Right cardiac atrium (tissue), 5 donors: ENCODE data around the gene NAT16. TPM values are rescaled to one million over a fixed set of nuclear protein-coding genes. Genes with fewer than 3 reads are reported as not detected.
"Not testable (repeated sequence)": the region's sequence is repeated elsewhere in the genome, so short reads cannot be mapped to it uniquely, and the experiment has no call there.

ENCODE experiments used
- ATAC-seq, 2 donors: fragments of 200-7000 bp; cut with Tn5 transposase; one replicate each; pipeline versions ENCODE4 v1.8.0 to v1.9.1; 2020; ENCODE audit warnings: moderate library complexity in 2 of 2, mild to moderate bottlenecking in 1 of 2
- DNase-seq, 3 donors: peaks; one replicate each; pipeline ENCODE4 v3.0.0-alpha.2; 2020
- H3K27ac ChIP-seq: one replicate; pipeline ENCODE4 v1.5.1; 2013; ENCODE audit warnings: mild to moderate bottlenecking, low read length, control low read depth, moderate library complexity
- H3K27me3 ChIP-seq: one replicate; pipeline ENCODE4 v1.6.1; 2013; ENCODE audit not compliant: control insufficient read depth, insufficient read depth
- H3K4me1 ChIP-seq: one replicate; pipeline ENCODE4 v1.6.1; 2013; ENCODE audit warnings: low read length; ENCODE audit not compliant: control insufficient read depth, insufficient read depth
- H3K4me3 ChIP-seq: one replicate; pipeline ENCODE4 v1.5.1; 2013; ENCODE audit warnings: low read length, control low read depth
- H3K9me3 ChIP-seq: one replicate; pipeline ENCODE4 v1.6.1; 2013; ENCODE audit warnings: low read length; ENCODE audit not compliant: control insufficient read depth
- WGBS: extraction: QIAGEN DNeasy Blood & Tissue Kit; methylation state at CpG from one replicate; pipeline ENCODE4 v1.1.7; 2013; 5-methylcytosine and 5-hydroxymethylcytosine counted together
- intact Hi-C, 4 donors: fragments of 100-400 bp; cut with DNase I; formaldehyde crosslinking; loops; one replicate each; pipeline versions ENCODE4 v1.11.0 to v1.14.0; 2022 to 2023
- microRNA-seq, 2 donors: library from miRNA; unstranded; fragments of <30 nt; microRNA quantifications; one replicate each; pipeline ENCODE4 v1.2.0, GENCODE V29; 2020 to 2021
- polyA plus RNA-seq: library from polyadenylated mRNA; stranded (reverse); fragments of 200-250 nt; gene quantifications from one replicate; pipeline ENCODE4 v1.2.3, GENCODE V29; 2013
- total RNA-seq, 4 donors: library from RNA; stranded (reverse); fragmentation: NEBNext Ultra II Directional; extraction: Animal tissue kit (Norgen Biotek cat#: 25700); gene quantifications; one replicate each; pipeline ENCODE4 v1.2.1, GENCODE V29; 2021
- donor health status: healthy with polysubstance abuse.
- donor health status: DM: no; HTN: yes; CAD: no.
- donor health status: DM: no; HTN: no; CAD: no.
- donor health status: DM: no; HTN: yes; CAD: no; lungs with severe emphysema.
- donor health status: DM: yes; HTN: yes; CAD: no.

Gene NAT16
- total and polyA plus RNA-seq, 5 donors = not detected

DNA sequence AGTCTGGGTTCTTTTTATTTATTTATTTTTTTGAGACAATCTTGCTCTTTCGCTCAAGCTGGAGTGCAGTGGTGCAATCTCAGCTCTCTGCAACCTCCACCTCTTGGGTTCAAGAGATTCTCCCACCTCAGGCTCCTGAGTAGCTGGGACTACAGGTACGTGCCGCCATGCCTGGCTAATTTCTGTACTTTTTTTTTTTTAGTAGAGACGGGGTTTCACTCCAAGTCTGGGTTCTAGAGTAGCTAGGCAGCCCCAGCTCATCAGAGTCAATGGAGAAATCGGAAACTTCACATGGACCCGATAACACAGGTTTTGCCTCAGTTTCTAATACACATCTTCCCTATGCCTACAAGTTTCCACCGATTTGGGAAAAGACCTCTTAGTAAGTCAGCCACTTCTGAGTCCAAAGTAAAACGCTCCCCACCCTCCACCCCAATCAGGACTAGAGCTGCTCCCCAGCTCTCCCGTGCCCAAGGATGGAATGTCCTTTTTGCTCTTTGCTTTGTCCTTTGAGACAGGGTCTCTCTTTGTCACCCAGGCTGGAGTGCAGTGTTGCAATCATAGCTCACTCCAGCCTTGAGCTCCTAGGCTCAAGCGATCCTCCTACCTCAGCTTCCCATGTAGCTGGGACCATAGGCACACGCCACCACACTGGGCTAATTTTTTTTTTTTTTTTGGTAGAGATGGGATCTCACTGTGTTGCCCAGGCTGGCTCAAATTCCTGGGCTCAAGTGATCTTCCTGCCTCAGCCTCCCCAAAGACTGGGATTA lies 57.0 kb downstream of the NAT16 start:
- Histone ChIP-seq H3K4me3 (no peak overlapping the region), H3K9me3 (no peaks in the 10 kb centered on the region), H3K4me1 (peaks cover 6% of the 10 kb centered on the region), H3K27ac (peak overlapping the region; percentile 92), H3K27me3 (no peaks in the 10 kb centered on the region)
- no peak for ATAC-seq
- WGBS = 89% methylated on average over 11 of the region's 11 CpGs
- DNase-seq = no peak
- intact Hi-C loops = no loop called here

DNA sequence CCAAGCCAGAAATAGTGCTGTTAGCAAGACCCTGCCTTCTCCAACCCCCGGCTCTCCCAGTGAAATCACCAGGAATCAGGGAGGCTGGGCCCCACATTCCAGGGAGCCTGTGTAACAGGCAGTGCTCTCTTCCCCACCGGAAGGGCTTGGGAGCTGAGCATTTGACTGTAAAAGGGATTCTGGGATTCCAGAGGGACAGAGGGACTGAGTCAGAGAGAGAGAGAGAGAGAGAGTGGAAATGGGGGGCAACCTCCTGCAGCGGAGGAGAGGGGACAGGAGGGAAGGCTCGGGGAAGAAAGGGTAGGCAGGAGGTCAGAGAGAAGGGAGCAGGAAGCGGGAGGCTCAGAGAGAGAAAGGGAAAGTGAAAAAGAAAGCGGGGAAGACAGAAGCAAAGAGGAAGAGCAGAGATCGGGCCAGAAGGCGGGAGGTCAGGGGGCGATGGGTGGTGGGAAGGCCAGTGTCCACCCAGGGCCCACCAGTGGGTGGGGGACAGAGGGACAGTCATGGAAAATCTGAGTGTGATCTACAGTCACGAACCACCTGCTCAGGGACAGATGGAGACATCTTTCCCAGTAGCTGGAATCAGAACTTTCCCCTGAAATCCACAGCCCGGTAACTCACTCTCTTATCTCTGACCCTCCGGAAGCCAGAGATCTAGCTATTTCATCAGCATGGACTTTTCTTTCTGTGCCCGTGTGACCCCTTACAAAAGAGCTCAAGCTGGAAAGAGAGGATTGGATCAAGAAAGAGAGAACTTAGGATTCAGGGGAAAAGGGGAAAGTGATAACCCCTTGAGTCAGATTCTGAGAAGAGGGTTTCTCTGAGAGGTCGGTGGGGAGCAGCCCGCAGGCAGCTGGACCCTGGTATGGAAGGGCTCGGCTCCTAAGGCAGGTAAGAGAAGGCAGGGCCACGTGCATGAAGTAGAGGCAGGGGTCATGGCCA lies 57.8 kb downstream of the NAT16 start:
- Histone ChIP-seq H3K4me1 (peaks cover 6% of the 10 kb centered on the region), H3K27me3 (no peaks in the 10 kb centered on the region), H3K27ac (peak overlapping the region; percentile 92), H3K4me3 (peak overlapping the region; percentile 39), H3K9me3 (no peaks in the 10 kb centered on the region)
- ATAC-seq (peak; percentile 81 to 85), DNase-seq (peak; percentile 85 to 88 (median 87))
- intact Hi-C loops = no loop called here
- WGBS = 19% methylated on average over 17 of the region's 17 CpGs

DNA sequence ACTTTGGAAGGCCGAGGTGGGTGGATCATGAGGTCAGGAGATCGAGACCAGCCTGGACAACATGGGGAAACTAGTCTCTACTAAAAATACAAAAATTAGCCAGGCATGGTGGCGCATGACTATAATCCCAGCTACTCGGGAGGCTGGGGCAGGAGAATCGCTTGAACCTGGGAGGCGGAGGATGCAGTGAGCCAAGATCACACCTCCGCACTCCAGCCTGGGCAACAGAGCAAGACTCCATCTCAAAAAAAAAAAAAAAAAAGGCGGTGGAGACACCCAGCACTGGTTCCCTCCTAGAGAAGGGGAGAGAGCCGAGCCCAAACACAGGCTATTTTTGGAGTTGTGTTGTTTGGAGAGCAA lies 58.5 kb downstream of the NAT16 start:
- Histone ChIP-seq H3K27ac (peak overlapping the region; percentile 92), H3K4me3 (peak overlapping the region; percentile 39)
- intact Hi-C loops, H3K9me3 ChIP-seq, H3K4me1 ChIP-seq, DNase-seq, H3K27me3 ChIP-seq, ATAC-seq: not testable (repeated sequence)
- WGBS = 37% methylated on average over 9 of the region's 9 CpGs

Small RNA genes within 50 kb of the gene (microRNA-seq; reads per million reads assigned to microRNA genes)
- 0 reads per million in 2 donors for gene MIR4653

Other genes with a start within 250 kb of the NAT16 start
- under 1 TPM; 0.06 to 0.18 (median 0.10) TPM for gene MUC3A, start 230.8 kb downstream of the NAT16 start, total RNA-seq
- 0.63 TPM for gene MUC3A, start 230.8 kb downstream of the NAT16 start, polyA plus RNA-seq
- not detected for gene MUC12, start 210.7 kb downstream of the NAT16 start, total RNA-seq
- gene MUC12, start 210.7 kb downstream of the NAT16 start, polyA plus RNA-seq = 0.63 TPM
- not detected for gene MUC17, start 160.2 kb downstream of the NAT16 start, total RNA-seq
- not detected for gene MUC17, start 160.2 kb downstream of the NAT16 start, polyA plus RNA-seq
- gene TRIM56, start 94.8 kb downstream of the NAT16 start, total RNA-seq = 10 to 100 TPM; 20.0 to 24.5 (median 22.3) TPM
- gene TRIM56, start 94.8 kb downstream of the NAT16 start, polyA plus RNA-seq = 11.4 TPM
- gene SERPINE1, start 53.2 kb downstream of the NAT16 start, total RNA-seq = 10 to 100 TPM in 1 of 4 donors, 1 to 10 TPM in 3; 1.2 to 11.9 (median 2.2) TPM
- gene SERPINE1, start 53.2 kb downstream of the NAT16 start, polyA plus RNA-seq = 4.5 TPM
- gene AP1S1, start 25.8 kb downstream of the NAT16 start, total RNA-seq = 10 to 100 TPM; 10.7 to 14.3 (median 12.0) TPM
- 20.9 TPM for gene AP1S1, start 25.8 kb downstream of the NAT16 start, polyA plus RNA-seq
- not detected for gene VGF, start 14.7 kb downstream of the NAT16 start, total RNA-seq
- gene VGF, start 14.7 kb downstream of the NAT16 start, polyA plus RNA-seq = 0.07 TPM
- gene MOGAT3, start 20.7 kb upstream of the NAT16 start, total RNA-seq = not detected
- gene MOGAT3, start 20.7 kb upstream of the NAT16 start, polyA plus RNA-seq = not detected
- 10 to 100 TPM; 34.8 to 52.8 (median 44.0) TPM for gene PLOD3, start 37.3 kb upstream of the NAT16 start, total RNA-seq
- gene PLOD3, start 37.3 kb upstream of the NAT16 start, polyA plus RNA-seq = 31.2 TPM
- 10 to 100 TPM; 51.5 to 62.8 (median 55.5) TPM for gene ZNHIT1, start 37.9 kb upstream of the NAT16 start, total RNA-seq
- 108 TPM for gene ZNHIT1, start 37.9 kb upstream of the NAT16 start, polyA plus RNA-seq
- 1 to 10 TPM; 2.4 to 3.4 (median 3.0) TPM for gene CLDN15, start 57.5 kb upstream of the NAT16 start, total RNA-seq
- 4.2 TPM for gene CLDN15, start 57.5 kb upstream of the NAT16 start, polyA plus RNA-seq
- gene FIS1, start 64.8 kb upstream of the NAT16 start, total RNA-seq = 100 to 1,000 TPM; 245 to 315 (median 279) TPM
- 297 TPM for gene FIS1, start 64.8 kb upstream of the NAT16 start, polyA plus RNA-seq
- 10 to 100 TPM; 22.0 to 34.7 (median 26.9) TPM for gene IFT22, start 141.5 kb upstream of the NAT16 start, total RNA-seq
- 35.0 TPM for gene IFT22, start 141.5 kb upstream of the NAT16 start, polyA plus RNA-seq
- under 1 TPM in 1 of 4 donors, not detected in 3; 0.09 TPM for gene COL26A1, start 182.6 kb upstream of the NAT16 start, total RNA-seq
- gene COL26A1, start 182.6 kb upstream of the NAT16 start, polyA plus RNA-seq = 0.11 TPM